CD4-positive, alpha-beta T cell treated with Interleukin-21 for 1 hour (primary cell): ENCODE results near the gene LOXL1.

ENCODE experiments used
- DNase-seq: peaks from one replicate; pipeline ENCODE4 v3.0.0-alpha.2; 2020

The LOXL1 gene

DNA sequence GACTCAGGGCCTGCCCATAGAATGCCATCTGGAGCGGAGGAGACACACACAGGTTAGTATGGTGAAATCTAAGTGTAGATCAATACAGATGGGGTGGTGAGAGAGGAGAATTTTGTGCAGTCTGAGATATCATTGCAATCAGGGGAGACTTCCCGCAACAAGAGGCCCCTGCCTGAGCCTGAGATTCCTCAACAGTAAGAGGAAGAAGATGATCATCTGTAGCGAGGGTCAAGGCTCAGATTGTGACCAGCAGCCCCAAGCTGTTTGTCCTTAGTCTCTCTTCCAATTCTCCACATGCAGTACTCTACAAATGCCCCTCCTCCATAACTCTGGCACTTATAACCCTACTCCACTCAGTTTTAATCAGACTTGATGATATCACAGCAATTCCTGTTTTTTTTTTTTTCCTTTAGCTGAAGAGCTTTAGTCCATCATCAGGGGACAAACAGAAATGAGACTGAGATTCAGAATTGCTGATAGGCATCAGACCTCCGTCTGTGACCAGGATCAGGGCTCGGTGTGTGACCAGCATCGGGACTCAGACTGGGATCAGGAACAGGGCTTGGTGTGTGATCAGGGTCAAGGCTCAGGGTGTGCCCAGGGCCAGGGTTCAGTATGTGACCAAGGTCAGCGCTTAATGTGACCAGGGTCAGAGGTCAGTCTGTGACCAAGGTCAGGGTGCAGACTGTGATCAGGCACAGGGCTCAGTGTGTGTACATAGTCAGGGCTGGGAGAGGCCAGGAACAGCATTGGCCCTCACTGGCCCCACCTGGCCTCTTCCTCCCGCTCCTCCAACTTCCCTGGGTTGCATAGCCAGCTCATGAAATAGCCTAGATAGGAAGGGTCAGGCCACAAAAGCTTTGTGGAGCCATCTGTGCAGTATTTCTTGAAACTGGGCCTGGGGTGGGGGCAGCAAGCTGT lies 14.1 kb downstream of the LOXL1 start:
- DNase-seq, result no peak

DNA sequence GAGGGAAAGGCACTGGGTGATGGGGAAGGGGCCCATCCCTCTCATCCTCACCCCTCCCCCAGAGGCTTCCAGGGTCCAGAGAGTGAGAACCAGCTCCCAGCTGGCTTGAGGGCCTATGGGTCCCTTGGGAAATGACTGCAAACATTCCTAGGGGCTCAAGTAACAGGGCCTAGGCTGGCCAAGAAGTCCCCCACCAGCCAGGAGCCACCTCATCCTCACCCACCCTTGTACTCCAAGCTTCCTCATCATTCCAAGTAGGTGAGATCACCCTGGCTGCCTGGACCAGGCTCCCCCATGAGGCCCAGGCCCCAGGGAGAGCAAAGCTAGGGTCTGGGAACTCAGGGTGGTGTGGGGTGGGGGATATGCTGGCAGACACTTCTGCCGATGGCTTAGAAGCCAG lies 14.8 kb downstream of the LOXL1 start:
- no peak for DNase-seq

DNA sequence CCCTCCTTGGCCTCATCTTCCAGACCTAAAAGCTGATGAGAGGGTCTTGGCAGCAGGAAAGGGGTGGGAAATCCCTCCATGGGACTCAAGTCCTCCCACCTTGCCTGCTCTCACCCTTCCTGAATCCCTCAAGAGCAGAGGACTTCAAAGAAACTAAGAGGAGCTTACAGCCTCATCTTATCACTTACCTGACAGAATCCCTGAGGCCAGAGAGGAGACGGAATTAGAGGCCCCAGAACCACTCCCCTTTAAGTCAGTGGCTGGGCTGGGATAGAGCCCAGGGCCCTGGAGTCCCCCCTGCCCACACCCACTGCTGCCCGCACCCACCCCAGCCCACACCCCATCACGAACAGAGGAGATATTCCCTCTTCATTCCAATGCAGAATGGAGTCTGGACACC lies 15.2 kb downstream of the LOXL1 start:
- no peak for DNase-seq

DNA sequence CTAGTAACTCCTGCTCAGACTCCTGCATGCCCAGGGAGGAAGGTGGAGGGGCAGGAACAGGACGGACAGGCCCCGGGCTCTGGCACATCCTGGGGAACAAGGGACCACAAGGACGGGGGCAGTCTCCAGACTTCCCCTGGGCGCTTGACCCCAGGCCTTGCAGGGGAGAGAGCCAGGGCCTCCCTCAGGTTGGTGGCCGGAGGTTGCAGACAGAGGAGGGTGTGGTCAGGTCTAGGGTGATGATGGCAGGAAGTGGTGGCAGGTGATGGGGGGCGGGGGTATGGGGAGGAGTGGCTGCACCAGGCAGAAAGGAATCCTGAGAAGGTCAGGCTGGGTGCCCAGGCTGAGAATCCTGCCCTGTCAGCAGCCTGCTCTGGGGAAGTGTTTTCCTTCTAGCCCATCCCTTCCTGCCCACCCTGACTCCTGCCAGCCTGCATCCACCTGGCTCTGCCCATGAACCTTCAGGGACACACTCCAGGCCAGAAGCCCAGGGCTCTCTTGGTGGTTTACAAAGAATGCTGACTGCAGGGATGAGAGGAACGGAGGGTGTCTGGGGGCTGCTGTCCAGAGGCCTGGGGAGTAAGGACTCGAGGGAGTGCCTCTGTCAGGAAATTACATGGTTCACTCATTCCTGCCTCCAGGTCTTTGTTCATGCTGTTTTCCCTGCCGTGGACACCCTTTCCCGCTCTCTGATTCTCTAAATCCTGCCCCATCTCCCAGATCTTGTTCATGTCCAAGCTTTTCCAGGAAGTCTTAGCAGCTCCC lies 15.8 kb downstream of the LOXL1 start:
- DNase-seq, result peak; percentile 26

DNA sequence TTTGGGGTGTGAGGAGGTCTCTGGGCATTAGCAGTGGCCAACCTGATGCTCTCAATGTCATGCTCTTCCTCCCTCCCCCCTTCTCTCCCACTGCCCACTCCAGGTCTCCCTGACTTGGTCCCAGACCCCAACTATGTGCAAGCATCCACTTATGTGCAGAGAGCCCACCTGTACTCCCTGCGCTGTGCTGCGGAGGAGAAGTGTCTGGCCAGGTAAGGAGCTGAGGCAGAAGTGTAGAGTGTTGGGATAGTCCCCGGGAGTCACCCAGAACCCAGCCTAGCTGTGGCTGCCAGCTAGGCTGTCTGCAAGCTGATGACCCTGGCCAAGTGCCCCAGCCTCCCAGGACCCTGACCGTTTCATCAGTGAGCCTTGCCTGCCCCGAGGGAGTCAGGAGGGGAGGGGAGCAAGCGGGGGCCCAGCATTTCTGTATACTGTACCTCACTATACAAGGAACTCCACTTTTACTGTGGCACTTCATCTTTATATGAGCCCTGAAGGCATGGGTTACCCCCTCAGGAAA lies 16.5 kb downstream of the LOXL1 start:
- no peak for DNase-seq

DNA sequence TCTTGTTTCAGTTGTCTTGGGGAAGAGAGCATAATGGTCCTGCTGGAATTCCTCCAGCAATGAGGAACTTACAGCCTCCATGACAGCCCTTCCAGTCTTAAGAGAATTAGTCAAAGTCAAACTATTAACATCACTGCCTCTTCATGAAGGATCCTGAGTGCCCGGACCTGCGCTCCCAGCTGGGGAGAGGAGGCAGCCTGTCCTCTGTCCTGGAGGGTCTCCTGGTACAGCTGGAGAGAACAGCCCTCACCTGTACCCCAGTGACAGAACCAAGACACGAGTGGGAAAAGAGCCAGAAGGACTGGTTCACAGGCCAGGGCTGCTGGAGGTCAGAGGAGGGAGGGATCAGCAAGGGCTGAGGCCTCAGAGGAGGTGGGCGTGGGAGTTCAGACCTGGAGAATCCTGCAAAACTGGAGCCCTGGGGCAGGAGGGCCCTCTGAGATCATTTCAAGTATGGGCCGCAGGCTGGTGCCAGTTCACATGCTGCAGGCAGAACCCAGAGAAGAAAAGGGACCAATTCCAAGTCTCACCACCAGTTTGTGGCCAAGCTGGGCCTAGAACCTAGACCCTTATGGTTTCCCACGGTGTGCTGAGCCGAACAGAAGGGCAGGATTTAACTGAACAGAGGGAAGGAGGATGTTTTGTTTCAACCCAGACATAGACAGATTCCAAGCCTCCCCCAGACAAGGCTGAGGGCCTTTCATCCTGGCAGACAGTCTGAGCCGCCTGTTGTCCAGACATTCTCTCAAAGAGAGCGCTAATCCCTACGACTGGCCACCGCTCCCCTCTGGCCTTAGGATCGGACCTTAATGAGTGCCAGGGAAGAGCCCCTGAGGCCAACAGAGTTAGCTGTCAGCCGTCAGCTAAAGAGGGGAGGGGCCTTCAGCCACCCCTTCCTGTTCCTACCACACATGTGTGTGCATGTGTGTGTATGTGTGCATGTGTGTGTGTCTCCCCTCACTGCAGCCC lies 18.2 kb downstream of the LOXL1 start:
- DNase-seq, result no peak

DNA sequence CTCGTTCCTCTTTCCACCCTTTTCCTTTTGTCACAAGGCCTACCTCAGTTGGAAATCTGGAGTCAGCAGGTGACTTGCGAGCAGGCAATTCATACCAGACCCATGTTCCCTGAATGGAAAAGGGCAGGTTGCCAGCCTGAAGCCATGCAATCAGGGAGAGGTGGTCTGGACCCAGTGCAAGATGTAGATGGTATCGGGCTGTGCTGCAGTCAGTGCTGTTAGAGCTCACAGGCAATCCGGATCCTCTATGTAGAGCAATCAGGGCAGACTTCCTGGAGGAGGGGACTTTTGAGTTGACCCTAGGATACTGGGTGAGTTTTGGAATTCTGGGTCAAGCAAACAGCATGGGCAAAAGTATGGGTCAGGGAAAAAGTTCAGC lies 18.9 kb downstream of the LOXL1 start:
- no peak for DNase-seq

DNA sequence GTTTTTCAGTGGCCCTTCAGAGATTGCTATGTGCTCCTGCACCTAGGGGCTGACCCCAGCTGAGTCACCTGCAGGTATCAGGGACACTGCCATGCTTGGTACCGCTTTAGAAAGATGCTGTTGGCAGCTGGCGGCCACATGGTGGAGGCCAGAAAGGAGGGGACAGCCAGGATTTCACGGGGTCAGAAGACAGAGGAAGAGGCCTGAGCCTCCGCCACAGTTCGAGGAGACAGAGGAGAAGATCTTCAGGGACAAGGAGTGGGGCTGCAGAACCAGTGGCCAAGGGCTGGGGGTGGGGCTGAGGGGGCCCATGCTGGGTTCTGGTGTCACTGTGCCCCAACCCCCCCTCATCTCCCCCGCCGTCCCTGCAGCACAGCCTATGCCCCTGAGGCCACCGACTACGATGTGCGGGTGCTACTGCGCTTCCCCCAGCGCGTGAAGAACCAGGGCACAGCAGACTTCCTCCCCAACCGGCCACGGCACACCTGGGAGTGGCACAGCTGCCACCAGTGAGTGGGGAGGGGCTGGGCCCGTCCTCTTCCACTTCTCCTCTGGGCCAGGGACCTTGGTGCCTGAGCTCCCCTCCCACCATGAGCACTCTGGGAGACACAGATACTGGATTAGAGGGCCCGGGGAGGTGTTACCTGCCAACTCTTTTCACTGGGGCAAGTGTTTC lies 19.9 kb downstream of the LOXL1 start:
- DNase-seq, result no peak

DNA sequence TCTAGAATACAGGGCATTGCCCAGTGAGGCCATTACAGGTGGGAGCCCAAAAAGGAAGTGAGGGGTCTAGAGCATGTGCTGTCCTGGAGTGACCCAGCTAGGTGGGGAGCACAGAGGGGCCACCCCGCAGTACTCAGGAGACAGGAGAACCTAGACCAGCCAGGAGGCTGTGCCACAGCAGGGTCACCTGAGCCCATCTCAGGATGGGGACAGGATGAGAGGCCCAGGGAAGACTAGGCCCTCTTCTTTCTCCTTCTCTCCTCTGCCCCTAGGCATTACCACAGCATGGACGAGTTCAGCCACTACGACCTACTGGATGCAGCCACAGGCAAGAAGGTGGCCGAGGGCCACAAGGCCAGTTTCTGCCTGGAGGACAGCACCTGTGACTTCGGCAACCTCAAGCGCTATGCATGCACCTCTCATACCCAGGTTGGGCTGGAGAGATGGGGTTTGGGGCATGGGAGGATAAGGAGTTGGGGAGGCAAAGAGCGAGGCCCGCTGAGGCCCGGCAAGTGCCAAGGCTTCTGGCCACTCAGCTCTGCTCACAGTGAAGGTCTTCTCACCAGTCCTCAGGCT lies 20.6 kb downstream of the LOXL1 start:
- no peak for DNase-seq

DNA sequence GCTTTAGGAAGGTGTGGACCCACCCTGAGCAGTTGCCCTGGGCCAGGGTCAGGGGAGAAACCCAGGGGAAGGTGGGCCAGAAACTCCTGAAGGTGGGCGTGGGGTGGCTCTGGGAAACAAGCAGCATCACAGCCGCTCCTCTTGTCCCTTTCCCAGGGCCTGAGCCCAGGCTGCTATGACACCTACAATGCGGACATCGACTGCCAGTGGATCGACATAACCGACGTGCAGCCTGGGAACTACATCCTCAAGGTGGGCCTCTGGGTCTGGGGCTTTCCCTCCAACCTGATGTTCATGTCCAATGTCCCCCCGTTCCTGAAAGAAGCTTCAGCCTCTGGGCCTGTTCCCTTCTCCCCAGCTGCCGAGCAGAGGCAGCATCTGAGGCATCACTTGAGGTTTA lies 21.4 kb downstream of the LOXL1 start:
- no peak for DNase-seq

DNA sequence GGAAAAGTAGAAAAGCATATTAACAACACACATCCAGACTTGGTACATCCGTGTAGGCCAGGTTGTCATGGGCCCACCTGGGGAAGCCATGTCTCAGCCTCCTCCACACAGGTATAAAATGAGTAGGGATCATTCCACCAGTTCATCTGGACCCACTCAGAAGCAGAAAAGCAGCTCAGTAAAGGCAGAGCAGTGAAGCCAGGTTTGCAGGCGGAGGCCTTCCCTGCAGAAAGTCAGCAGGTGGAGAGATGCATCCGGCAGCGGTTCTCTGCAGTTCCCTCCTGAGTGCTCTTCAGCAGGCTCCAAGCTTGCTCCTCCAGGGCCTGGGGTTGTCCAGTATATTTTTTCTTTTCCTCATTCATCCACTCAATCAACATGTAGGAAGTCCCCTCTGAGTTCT lies 22.1 kb downstream of the LOXL1 start:
- DNase-seq, result no peak

DNA sequence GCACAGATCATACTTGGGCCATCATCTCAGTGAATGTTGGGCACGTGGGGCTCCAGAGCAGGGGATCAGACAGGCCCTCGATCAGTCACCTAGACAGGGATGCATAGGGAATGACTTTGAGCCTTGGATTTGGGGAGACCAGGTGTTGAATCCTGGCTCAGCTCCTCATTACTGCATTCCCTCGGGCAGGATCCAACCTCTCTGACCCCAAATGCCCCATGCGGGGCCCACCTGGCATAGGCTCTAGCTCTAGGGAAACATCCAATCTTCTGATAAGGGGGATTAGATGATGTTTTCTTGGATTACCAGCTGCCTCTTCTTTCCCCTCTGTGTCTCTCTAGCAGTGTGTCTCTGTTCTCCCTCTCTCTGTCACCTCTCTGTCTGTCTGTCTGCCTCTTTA lies 22.7 kb downstream of the LOXL1 start:
- DNase-seq, result no peak

DNA sequence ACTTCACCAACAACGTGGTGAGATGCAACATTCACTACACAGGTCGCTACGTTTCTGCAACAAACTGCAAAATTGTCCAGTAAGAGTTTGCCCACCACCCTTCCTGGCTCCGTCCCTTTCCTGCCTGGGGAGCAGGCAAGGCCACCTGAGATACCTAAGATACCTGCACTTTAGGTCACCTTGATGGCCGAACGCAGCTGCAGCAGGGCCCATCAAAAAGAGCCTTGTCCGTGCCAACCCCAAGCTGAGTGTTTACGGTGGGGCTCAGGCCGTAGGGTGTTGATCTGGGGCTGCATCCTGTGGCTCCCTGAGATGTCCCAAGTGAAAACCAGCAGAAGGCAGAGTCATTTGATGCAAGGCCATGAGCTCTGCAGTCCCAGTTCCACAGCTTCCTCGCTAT lies 23.2 kb downstream of the LOXL1 start:
- no peak for DNase-seq

DNA sequence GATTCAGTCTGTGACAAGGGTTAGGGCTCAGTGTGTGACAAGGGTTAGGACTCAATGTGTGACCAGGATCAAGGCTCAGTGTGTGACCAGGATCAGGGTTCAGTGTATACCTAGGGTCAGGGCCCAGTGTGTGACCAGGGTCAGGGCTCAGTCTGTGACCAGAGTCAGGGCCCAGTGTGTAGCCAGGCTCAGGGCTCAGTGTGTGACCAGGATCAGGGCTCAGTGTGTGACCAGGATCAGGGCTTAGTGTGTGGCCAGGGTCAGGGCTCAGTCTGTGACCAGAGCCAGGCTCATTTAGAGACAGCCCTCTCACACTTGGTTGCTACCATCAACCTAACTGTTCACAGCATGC lies 24.2 kb downstream of the LOXL1 start:
- DNase-seq, result no peak

DNA sequence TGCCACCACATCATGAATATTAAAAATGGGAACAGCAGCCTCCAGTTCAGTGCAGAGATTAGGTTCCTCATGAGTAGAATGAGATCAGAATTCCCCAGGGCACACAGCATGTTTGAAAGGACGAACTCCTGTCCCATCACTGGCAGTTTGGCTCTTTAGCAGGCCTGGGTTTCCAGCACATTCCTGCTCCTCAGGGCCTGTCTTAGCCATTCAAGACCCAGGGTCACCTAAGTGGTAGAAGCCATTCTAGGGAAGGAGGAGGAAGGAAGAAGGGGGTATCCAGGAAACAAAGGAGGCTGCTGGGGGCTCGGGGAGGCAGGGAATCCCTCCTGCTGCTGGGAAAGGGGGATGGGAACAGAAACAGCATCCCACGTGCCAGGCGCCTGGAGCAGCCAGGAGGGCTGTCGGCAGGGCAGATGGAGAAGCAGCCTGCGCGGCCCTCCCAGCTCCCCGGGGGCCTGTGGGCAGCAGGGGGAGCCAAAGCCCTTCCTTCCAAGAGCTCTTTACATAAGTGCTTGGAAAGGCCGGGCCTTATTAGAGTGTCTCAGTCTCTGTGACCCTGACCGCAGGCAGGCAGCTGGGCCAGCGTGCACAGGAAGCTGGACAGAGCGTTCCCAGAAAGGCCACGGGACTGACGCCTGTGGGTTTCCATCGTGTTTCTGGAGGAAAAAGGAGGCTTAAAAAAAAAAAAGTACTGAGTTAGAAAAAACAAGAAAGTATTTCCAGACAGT lies 24.7 kb downstream of the LOXL1 start:
- DNase-seq, result peak; percentile 76

DNA sequence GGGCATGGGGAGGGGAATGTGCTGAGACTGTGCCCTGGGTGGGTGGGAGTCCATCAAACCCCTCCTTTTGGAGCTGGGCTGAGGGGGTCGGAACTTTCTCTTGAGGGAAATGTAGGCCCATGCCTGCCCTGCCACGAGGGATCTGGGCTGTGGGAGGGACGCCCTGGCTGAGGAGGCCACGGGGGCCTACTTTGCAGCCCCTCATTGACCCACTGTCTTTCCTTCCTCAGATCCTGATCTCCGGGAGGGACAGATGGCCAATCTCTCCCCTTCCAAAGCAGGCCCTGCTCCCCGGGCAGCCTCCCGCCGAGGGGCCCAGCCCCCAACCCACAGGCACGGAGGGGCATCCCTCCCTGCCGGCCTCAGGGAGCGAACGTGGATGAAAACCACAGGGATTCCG lies 25.3 kb downstream of the LOXL1 start:
- no peak for DNase-seq

DNA sequence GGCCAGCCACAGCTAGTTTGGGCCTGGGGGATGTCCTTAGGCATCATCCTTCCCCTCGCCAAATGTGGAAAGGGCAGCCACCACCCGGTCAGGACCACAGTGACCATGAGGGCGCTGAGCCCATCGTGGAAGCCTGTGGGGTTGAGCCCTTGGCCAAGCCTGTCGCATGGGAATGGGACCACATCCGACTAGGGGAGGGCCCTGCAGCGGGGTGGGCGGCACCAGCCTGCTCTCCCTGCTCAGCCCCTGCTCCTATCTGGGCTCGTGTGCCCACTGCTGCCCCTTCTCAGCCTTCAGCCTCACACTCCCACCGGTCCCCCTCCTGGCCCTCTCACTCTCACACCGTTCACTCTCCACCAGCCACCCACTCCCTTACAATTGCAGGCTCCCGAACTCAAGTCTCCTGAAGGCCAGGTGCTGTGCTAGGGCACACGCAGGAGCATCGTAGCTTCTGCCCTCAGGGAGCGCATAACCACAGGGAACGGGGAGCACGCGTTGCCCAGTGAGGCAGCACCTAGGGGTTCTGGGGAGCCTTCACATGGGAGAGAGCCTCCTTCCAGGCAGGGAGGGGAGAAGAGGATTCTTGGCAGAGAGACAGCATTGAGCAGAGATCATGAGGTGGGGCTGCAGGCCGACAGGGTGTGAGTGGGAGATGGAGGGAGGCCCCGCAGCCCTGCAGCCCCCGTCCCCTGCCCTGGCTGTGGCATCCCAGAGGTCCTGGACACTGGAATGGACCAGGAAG lies 26.1 kb downstream of the LOXL1 start:
- DNase-seq, result no peak

DNA sequence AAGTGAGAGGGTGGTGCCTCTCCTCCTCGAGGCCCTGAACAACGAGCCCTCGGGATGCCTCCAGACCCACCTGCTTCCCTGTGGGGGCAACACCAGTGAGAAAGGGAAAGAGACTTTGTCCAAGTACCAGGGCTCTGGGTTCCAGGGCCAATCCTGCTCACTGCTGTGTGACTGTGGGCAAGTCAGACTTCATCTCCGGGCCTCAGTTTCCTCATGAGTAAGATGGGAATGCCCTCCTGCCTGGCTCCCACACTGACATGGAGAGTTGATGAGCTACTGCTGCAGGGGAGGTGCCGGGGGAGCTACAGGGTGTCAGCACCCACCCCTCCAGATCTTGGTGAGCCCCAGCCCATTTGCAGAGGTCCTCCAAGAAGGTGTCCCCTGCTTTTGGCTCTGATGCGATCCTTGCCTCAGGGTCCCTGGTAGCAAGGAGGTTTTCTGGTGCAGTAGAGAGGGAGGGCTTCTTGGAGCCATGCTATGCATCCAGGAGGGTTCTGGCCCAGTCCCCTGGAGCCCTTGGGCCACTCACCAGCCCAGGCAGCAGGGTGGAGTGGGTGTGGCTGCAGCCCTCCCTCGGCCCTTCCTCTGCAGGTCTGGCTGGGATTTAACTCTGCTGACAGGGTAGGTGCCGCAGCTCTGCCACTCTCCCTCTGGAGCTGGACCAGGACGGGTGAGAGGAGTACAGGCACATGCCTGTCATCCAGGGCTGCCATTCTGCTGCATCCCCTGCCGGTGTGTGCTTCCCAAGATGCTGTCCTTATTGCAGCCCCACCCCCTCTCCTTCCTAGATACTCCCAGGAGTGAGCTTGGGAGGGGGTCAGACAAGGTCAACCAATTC lies 26.9 kb downstream of the LOXL1 start:
- no peak for DNase-seq
